HG03378 (cell line): ENCODE results near the gene SCGB3A2.
"Not testable (repeated sequence)": the region's sequence is repeated elsewhere in the genome, so short reads cannot be mapped to it uniquely, and the experiment has no call there.

Experiments used
- ATAC-seq: cut with Tn5 transposase; IDR thresholded peaks from one replicate; pipeline ENCODE4 v1.9.1; 2021; ENCODE audit warnings: mild to moderate bottlenecking, moderate library complexity; ENCODE audit not compliant: unreplicated experiment

Gene SCGB3A2

GRCh38 chr5:147860641-147861025, 17.9 kb upstream of the SCGB3A2 start:
- no peak for ATAC-seq

- no peak for ATAC-seq
Observed at GRCh38 chr5:147863454-147864158, 14.9 kb upstream of the SCGB3A2 start.

DNA sequence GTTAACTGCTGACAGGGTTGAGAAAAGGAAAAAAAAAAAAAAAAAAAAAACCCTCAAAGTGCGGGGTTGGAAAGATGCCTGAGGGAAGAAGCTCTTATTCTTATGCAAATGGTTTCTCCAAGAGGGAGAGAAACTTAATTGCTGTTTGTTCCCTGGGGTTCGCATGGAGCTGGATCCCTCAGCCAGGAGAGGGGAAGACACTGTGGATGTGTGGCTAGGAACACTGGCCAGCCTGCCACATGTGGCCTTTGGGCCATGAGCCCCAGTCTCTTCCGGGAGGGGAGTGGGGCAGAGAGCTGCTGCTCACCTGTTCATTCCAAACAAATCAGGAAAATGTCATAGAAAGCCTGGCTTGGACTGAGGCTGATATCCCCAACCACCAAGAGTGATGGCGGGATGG, 9.4 kb upstream of the SCGB3A2 start:
- ATAC-seq = no peak

DNA sequence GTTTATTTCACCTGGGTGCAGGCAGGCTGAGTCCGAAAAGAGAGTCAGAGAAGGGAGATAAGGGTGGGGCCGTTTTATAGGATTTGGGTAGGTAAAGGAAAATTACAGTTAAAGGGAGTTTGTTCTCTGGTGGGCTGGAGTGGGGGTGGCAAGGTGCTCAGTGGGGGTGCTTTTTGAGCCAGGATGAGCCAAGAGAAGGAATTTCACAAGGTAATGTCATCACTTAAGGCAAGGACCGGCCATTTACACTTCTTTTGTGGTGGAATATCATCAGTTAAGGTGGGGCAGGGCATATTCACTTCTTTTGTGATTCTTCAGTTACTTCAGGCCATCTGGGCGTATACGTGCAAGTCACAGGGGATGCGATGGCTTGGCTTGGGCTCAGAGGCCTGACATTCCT, 8.6 kb upstream of the SCGB3A2 start:
- not testable (repeated sequence) for ATAC-seq

- not testable (repeated sequence) for ATAC-seq
Observed at GRCh38 chr5:147871980-147872549, 6.4 kb upstream of the SCGB3A2 start.

DNA sequence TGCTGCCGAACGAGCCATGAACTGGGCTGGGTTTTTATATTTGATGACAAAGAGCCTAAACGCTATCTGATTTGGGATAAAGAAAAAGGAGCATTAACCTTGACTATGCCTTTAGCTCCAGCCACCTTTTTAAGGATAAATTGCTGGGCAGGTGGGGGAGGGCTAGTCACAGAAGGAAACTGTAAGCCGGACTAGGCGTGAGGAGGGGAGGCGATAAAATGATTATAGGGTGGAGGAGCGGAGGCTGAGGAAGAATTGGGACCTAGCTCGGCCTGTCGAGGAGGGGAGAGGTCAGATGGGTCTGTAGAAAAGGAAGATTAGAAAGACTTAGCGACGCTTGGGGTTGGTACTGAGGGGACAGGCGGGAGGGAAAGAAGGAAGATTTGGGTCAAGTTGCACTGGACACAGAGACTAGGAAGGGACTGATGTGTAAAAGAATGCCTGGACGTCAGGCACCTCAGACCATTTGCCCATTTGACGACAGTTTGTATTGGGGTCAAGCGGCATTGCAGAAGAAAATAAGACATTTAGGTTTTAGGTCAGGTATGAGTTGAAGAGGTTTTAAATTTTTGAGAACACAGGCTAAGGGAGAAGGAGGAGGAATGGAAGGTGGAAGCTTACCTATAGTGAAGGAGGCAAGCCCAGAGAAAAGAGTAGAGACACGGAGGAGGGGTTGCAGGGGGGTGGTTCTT, 5.6 kb upstream of the SCGB3A2 start:
- ATAC-seq = not testable (repeated sequence)

DNA sequence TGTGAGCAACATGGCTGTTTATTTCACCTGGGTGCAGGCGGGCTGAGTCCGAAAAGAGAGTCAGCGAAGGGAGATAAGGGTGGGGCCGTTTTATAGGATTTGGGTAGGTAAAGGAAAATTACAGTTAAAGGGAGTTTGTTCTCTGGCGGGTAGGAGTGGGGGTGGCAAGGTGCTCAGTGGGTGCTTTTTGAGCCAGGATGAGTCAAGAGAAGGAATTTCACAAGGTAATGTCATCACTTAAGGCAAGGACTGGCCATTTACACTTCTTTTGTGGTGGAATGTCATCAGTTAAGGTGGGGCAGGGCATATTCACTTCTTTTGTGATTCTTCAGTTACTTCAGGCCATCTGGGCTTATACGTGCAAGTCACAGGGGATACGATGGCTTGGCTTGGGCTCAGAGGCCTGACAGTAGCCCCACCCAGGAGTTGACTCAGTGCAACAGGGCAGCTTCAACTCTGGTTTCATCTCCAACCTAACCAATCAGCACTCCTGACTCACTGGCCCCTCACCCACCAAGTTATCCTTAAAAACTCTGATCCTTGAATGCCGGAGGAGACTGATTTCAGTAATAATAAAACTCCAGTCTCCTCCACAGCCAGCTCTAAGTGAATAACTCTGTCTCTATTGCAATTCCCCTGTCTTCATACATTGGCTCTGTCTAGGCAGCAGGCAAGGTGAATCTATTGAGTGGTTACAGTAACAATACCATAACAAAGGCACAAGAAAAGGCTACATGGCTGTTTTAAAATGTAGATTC, 4.2 kb upstream of the SCGB3A2 start:
- not testable (repeated sequence) for ATAC-seq

GRCh38 chr5:147874910-147875367, 3.6 kb upstream of the SCGB3A2 start:
- no peak for ATAC-seq

GRCh38 chr5:147876141-147876540, 2.4 kb upstream of the SCGB3A2 start:
- no peak for ATAC-seq

- ATAC-seq = no peak
Observed at GRCh38 chr5:147876626-147877025, 1.9 kb upstream of the SCGB3A2 start.

DNA sequence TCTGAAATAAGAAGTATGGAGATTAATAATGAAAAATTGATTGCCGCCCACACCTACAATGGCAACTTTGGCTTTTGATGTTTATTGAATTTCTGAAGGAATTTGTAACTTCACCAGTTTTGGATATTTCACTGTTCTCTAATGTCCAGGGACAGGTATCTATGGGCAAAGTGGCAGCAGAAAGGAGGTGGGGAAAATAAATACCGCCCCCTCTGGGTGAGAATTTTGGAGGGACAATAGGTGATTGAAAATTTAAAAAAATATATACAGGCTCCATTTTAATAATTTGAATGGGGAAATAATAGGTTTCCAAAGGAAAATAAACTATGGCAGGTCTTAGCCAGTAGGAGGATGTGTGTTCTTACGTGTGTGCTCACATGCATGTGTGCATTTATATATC, 1.3 kb downstream of the SCGB3A2 start:
- no peak for ATAC-seq

GRCh38 chr5:147880487-147880886, 2.0 kb downstream of the SCGB3A2 start:
- ATAC-seq = no peak

DNA sequence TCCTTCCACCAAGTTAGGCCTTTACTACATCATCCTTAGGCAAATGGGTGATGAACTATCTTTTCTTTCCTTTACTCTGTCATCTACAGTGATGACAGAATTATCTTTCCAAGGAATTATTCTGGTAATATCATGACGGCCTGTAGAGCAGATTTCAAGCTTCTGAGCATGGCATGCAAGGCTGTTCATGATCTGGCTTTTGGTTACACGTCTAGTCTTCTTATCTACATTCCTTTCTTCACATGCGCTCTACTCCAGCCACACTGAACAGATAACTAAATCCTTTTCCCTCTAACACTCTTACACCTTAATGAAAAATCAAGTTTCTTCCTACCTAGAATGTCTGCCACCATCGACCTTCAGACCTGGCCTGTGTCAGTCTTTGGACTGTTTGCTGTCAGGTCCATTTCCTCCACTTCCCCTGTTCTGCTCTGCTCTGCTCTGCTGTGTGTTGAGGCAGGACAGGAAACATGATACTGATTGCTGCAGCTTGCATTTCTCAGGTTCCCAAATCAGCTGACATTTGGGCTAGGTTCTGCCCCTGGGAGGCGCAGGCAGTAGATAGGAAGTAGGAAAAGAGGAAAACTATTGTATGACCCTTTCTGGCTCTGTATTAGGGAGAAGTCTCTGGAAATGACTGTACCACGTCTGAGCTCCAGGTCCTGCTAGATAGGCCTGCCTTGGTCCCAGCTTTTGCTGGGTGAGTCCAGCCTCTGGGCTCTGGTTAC, 4.2 kb downstream of the SCGB3A2 start:
- ATAC-seq = no peak

GRCh38 chr5:147887026-147887627, 8.6 kb downstream of the SCGB3A2 start:
- ATAC-seq = no peak

GRCh38 chr5:147887930-147888329, 9.4 kb downstream of the SCGB3A2 start:
- ATAC-seq = no peak

DNA sequence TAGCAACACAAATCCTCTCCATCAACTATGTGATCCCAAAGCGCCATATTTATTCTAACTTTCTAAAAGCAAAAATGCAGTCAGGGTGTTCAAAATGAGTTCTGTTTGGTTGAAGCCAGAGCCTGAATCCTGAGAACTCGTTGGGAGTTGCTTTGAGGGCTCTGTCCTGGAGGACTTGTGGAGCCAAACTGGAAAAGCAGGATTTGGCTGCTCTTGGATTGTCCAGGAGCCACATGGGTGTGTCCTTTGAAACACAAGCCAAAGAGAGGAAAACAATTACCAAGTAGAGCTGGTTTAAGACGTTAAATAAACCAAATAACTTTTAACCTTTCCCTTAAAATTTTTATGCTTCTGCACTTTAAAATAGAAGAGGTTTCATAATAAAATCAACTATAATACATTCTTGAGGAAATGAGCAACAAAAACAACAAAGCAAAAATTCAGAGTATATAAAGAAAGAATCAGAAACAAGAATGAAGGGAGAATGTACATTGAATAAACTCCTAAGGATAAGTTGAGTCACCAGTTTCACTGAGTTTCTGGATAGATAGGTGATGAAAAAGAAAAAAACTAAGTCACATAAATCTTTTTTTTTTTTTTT, 14.3 kb downstream of the SCGB3A2 start:
- ATAC-seq = no peak

DNA sequence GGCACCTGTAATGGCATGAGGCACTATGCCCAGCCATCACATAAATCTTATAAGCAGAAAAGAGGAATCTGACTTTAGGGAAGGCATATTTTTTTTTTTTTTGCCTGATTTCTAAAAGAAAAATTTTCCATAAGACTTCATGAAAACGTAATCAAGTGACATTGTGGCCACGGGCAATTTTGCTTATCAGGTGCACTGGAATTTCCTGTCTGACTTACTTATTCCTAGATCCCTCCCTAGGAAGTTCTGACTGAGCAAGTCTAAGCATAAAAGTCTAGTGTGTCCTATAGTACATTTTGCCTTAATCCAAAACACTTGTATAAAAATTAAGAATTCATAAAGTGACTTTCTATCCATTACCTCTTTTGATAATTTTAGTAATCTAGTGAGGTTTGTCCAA, 15.3 kb downstream of the SCGB3A2 start:
- no peak for ATAC-seq

DNA sequence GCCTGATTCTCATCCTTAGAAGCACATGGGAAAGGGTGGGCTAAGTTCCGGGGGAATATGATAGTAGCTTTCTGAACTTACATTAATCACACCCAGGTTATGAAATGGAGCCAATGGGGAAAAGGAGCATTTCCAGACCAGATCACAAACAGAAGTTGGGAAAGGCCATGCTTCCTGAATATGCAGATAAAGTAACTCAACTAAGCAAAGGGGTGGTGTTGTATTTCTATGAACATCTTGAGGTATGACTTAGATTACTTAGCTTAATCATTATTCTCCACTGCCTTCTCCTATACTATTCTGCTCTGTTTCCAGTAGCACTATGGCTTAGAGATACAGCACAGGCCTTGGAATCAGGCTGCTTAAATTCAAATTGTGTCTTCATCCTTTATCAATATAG, 17.4 kb downstream of the SCGB3A2 start:
- no peak for ATAC-seq

- ATAC-seq = no peak
Observed at GRCh38 chr5:147898875-147899401, 20.4 kb downstream of the SCGB3A2 start.

GRCh38 chr5:147901599-147902039, 23.1 kb downstream of the SCGB3A2 start:
- no peak for ATAC-seq
